Keratinocyte (primary cell): Measurements from ENCODE around the gene KCNN3.

Source experiments
- CTCF ChIP-seq, 3 experiments: IDR thresholded peaks in 1 of 3; conservative IDR thresholded peaks in 1 of 3; optimal IDR thresholded peaks in 1 of 3; 2 replicates in 2 of 3; 3 replicates in 1 of 3; pipeline versions ENCODE3 to v1.5.1; 2011; ENCODE audit warnings: low read length in 3 of 3, mild to moderate bottlenecking in 3 of 3, moderate library complexity in 2 of 3, control low read depth in 1 of 3, inconsistent platforms in 1 of 3; ENCODE audit not compliant: insufficient read depth in 2 of 3; ENCODE audit errors: extremely low read depth in 1 of 3
- EZH2 ChIP-seq: IDR thresholded peaks from one replicate; pipeline ENCODE4 v1.6.1; 2012; ENCODE audit warnings: inconsistent platforms, mild to moderate bottlenecking, low read length, moderate library complexity

- no peak for TF ChIP-seq EZH2
- no peak for TF ChIP-seq CTCF (optimal IDR thresholded peaks at IDR 0.05 in 1 of 3, IDR thresholded peaks at IDR 0.05 in 1 of 3, conservative IDR thresholded peaks at IDR 0.05 in 1 of 3; ENCODE audit: extremely low read depth in 1 of 3, insufficient read depth in 2 of 3, low read length in 3 of 3)
Observed at GRCh38 chr1:154810571-154810970, 59.5 kb downstream of the KCNN3 start.
